Stimulated activated CD4-positive, alpha-beta T cell treated with anti-CD3 and anti-CD28 coated beads, Interleukin-15, amount 100 ng/mL, for 48 hours (primary cell): ENCODE measurements around the gene IDH3B.
A peak's percentile ranks its signal among the peaks of the same experiment; 100 is the strongest.

Experiments used
- DNase-seq, 2 donors: peaks; one replicate each; pipeline ENCODE4 v3.0.0-alpha.2; 2020; ENCODE audit warnings: low read depth in 2 of 2

The IDH3B gene

DNA sequence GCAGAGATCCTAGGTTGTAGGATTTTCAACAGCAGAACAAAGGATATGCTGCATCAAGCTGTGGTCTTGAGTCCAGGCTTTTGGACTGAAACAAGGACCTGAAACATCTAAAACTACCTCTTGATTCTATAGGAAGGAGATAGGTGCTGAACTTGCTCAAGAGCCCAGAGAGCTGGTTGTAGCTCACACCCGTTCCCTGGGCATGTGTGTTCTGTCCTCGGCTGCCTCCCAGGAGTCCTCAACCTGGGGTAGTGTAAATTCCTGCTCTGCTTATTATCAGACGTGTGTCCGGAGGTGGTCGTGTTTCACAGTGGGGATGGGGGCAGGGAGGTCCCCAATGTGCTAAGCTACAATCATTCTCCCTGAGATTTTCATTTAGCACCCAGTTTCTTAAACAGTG is 6.8 kb downstream of the IDH3B start:
- no peak for DNase-seq

DNA sequence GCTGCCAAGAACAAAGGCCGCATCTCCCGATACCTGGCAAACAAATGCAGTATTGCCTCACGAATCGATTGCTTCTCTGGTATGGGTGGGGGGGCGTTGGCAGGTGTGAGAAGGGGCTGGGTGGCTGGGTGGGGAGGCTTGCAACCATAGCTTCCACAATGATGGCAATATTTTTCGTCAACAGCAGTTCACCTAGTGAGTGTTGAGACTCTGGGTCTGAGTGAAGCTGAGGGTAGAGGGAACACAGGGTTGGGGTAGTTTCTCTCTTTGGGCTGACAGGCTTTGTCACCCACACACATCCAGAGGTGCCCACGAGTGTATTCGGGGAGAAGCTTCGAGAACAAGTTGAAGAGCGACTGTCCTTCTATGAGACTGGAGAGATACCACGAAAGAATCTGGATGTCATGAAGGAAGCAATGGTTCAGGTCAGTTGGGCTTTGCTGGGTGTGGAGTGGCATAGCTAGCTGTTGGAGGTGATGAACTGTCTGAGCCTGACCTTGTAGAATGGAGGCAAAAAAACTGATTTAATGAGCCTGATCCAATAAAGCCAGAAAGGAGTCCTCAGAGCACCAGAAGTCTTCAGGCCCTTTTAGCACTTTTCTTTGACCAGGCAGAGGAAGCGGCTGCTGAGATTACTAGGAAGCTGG is 7.4 kb downstream of the IDH3B start:
- DNase-seq, result no peak

DNA sequence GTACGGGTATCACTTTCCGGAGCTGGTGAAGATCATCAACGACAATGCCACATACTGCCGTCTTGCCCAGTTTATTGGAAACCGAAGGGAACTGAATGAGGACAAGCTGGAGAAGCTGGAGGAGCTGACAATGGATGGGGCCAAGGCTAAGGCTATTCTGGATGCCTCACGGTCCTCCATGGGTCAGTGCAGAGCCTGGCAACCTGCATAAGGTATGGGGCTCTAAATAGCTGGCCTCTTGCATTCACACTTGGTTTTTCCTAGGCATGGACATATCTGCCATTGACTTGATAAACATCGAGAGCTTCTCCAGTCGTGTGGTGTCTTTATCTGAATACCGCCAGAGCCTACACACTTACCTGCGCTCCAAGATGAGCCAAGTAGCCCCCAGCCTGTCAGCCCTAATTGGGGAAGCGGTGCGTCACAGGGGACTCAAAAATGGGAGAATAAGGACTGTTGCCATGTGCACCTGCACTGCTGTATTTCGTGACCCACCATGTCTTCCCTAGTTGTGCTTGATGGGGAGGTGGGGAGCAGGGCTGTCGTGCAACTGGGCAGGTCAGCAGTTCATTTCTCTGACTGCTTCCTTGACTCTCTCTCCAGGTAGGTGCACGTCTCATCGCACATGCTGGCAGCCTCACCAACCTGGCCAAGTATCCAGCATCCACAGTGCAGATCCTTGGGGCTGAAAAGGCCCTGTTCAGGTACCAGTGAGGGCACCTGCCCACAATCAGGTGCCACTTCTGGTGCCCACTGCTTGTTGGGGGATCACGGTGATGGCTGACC is 8.5 kb downstream of the IDH3B start:
- no peak for DNase-seq

GRCh38 chr20:2654831-2655230 is 9.2 kb downstream of the IDH3B start:
- DNase-seq, result no peak

- no peak for DNase-seq
Observed at GRCh38 chr20:2654384-2654822, 9.6 kb downstream of the IDH3B start.

- no peak for DNase-seq
Observed at GRCh38 chr20:2653556-2654383, 10.2 kb downstream of the IDH3B start.

- DNase-seq, result no peak
Observed at GRCh38 chr20:2652724-2653555, 11.1 kb downstream of the IDH3B start.

- DNase-seq, result peak; percentile 88
Observed at GRCh38 chr20:2651772-2652723, 12.0 kb downstream of the IDH3B start, which contains the start of gene NOP56. TSS of gene NOP56 (plus strand) at chr20:2652632. CDS start at chr20:2652661, 29 bp downstream.

GRCh38 chr20:2643708-2644107 is 20.3 kb downstream of the IDH3B start:
- no peak for DNase-seq

DNA sequence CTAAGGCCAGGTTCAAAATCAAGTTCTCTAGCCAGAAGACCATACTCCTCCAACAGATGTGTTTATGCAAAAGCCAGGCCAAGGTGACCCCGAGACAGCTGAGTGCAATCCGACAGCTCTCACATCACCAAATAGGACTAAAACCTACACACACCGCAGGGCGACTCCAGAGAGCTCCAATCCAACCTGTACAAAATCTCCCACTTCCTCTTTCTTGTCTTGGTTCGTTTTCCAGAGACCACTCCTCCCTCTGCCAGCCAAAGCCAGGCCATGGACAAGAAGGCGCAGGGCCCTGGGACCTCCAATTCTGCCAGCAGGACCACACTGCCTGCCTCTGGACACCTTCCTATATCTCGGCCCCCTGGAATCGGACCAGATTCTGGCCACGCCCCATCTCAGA is 23.1 kb downstream of the IDH3B start:
- no peak for DNase-seq

- no peak for DNase-seq
Observed at GRCh38 chr20:2640260-2640659, 23.8 kb downstream of the IDH3B start.

DNA sequence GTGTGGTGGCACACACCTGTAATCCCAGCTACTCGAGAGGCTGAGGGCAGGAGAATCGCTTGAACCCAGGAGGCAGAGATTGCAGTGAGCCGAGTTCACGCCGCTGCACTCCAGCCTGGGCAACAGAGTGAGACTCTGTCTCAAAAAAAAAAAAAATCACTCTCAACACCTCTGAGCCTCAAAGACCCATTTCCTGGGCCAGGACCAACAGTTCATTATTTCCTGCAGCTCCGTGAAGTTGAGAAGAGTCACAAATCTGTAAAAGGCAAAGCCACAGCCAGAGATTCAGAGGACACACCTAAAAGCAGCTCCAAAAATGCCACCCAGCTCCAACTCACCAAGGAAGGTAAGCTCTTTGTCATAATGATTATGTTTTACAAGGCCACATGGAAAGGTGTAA is 26.8 kb downstream of the IDH3B start:
- DNase-seq, result no peak

DNA sequence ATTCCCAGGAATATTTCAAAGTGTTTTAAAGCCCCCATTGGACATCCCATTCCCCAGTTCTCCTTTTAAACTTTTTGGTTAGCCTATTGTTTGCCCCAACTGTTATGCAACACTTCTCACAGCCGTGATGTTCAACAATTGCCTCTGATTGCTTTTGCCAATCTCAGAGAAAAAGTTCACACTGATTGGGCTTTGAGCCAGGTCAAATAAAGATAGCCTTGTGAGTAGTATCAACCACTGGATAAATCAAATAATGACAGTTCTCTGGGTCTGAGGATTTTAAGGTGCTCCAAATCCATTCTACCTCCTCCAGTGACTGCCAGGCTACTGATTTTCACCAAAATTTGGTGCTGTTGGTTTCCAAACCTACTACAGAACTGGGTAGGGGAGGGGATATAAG is 30.6 kb downstream of the IDH3B start:
- no peak for DNase-seq

- no peak for DNase-seq
Observed at GRCh38 chr20:2631228-2631627, 32.8 kb downstream of the IDH3B start.

DNA sequence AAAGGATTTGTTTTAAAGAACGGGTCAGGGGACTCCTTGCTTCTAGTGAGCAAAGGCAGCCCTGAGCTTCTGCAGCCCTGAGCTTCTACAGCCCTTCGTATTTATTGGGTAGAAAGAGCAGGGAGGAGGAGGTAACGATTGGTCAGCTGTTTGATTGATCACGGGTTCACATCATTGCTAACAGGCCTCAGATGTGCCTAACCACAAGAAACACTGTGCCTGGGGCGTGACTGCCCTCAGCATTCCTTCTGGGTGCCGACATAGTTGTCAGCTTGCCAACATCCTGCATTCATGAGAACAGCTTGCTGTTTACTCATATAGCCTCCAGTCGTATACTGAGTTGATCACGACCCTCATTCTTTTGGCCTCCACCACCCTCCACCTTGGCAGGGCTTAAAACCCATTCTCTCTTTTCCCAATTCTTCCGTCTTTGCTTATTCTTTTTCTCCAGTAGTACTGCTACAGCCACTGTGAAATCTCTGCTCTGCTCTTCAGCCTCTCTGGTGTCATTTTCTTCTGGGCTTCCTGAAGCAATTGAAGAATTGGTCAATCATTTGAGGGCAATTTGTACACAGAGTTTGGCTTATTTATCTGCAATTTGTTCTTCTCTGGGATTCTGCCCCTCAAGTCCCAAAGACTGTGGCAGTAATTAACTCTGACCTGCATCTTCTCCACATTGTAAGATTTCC is 37.0 kb downstream of the IDH3B start:
- DNase-seq, result no peak

- no peak for DNase-seq
Observed at GRCh38 chr20:2625062-2625461, 39.0 kb downstream of the IDH3B start.

DNA sequence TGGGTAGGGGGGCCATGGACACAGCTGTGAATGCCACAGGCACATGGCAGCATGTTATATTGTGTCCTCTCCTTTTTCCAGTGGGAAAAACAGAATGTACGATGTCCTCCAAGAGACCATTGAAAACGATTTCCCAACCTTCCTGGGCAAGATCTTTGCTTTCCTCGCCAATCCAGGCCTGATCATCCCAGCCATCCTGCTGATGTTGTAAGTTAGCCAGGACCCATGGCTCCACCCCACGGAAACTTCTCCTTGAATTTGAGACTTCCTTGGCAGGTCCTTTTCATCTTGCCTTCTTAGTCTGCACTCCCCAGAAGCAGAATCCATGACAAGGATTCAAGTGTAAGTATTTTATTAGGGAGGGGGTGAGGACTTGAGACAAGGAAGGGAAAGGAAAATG is 39.8 kb downstream of the IDH3B start:
- no peak for DNase-seq

DNA sequence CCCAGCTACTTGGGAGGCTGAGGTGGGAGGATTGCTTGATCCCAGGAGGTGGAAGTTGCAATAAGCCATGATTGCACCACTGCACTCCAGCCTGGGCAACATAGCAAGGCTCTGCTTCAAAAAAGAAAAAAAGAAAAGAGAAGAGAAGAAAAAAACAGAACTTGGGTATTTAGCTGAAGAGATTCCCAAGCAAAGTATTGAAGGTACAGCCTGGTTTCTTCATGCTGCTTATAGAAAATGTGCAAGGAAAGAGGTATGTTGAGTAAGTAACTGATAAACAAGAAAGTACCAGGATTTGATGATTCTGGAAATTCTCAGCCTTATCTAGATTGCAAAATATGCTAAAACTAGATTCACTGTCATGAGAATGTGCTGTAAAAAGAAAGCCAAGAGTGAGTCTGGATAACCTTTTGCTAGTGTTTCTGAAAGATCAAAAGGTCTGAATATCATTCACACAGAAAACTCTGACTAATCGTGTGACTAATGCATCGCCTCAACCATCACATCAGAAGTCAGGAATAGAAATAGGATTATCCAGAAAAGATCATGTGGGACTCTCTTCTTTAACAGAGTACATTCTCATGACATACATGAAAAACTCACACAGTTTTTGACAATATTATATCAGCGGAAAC is 43.9 kb downstream of the IDH3B start:
- DNase-seq, result no peak

GRCh38 chr20:2619337-2619736 is 44.7 kb downstream of the IDH3B start:
- no peak for DNase-seq
